ENCODE data around the gene ABHD2.

Gene ABHD2

DNA sequence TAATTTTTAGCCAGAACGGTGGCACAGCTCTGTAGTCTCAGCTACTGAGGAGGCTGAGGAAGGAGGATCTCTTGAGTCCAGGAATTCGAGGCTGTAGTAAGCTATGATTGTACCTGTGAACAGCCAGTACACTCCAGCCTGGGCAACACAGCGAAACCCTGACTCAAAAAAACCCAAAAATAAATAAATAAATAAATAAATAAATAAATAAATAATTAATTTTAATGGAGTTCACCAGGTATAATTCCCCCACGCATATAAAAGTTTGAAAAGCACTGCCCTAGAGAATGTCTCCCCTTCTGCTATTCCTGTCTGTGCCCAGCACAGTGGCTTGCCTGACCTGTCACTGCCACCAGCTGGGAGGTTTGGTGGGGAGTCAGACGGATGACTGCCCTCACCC lies 137.3 kb downstream of the ABHD2 start:
- Histone ChIP-seq H3K4me3 (ENCODE audit: low read length) (no peak overlapping the region), H3K9me2 (replicated peaks; ENCODE audit: insufficient read depth, low read length) (no peaks in the 10 kb centered on the region), H3K27me3 (replicated peaks; ENCODE audit: insufficient read depth, low read length) (no peaks in the 10 kb centered on the region)

DNA sequence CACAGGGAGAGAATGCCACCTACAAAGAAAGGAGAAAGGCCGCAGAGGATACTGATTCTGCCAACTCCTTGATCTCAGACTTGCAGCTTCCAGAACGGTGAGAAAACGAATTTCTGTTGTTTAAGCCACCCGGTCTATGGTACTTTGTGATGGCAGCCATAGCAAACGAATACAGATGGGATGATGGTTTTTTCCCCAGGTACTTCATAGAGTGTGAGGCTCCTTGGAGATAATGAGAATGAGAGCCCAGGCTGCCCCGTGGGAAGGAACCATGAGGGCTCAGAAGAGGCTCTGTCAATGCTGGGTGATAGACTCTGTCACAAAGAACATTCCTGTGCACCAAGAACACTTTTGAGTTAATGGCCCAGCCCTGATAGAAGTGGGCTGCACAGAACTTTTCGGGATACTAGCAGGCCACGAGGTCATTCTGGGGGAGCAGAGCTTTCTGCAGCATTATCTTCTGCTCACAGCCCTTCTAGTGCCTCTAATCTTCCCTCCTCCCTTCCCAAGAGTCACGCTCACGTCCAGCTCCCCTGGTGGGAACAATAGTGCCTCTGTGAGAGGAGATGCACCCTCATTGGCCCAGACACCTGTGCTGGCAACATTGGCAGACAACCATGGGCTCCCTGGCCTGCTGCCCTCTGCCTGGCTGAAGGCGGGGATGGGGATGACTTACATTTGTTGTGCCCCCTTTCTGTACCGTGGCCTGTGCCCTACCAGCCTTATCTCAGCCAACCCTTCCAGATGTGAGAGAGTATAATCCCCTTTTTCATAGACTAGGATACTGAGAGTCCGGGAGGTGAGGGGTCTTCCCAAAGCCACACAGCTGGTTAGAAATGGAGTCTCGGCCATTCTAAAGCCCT lies 138.3 kb downstream of the ABHD2 start:
- H3K36me3 ChIP-seq (replicated peaks; ENCODE audit: insufficient read depth, low read length): no peaks in the 10 kb centered on the region
- no peaks in the 10 kb centered on the region for H3F3A ChIP-seq (ENCODE audit: insufficient read depth, low read length)
- no peaks in the 10 kb centered on the region for H4K20me1 ChIP-seq (ENCODE audit: insufficient read depth, low read length)
- no peak for DNase-seq
- TF ChIP-seq, protein P1, sequence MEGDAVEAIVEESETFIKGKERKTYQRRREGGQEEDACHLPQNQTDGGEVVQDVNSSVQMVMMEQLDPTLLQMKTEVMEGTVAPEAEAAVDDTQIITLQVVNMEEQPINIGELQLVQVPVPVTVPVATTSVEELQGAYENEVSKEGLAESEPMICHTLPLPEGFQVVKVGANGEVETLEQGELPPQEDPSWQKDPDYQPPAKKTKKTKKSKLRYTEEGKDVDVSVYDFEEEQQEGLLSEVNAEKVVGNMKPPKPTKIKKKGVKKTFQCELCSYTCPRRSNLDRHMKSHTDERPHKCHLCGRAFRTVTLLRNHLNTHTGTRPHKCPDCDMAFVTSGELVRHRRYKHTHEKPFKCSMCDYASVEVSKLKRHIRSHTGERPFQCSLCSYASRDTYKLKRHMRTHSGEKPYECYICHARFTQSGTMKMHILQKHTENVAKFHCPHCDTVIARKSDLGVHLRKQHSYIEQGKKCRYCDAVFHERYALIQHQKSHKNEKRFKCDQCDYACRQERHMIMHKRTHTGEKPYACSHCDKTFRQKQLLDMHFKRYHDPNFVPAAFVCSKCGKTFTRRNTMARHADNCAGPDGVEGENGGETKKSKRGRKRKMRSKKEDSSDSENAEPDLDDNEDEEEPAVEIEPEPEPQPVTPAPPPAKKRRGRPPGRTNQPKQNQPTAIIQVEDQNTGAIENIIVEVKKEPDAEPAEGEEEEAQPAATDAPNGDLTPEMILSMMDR (IDR thresholded peaks at IDR 0.05; ENCODE audit: low read length): no peak
- TF ChIP-seq EZH2phosphoT487 (IDR thresholded peaks at IDR 0.05; ENCODE audit: low read length) (no peak), EZH2 (optimal IDR thresholded peaks at IDR 0.05; ENCODE audit: low read depth, low read length) (no peak)
- H3K4me3 ChIP-seq (ENCODE audit: low read length): no peak overlapping the region
- H3K4me1 ChIP-seq (ENCODE audit: low read length): no peaks in the 10 kb centered on the region
- no peak overlapping the region for H3K27ac ChIP-seq (ENCODE audit: low read length)
- no peaks in the 10 kb centered on the region for H3K9me3 ChIP-seq (replicated peaks; ENCODE audit: insufficient read depth, low read length)
- H3K9me2 ChIP-seq (replicated peaks; ENCODE audit: insufficient read depth, low read length): no peaks in the 10 kb centered on the region
- no peak overlapping the region for H3K4me2 ChIP-seq (ENCODE audit: low read depth, low read length)
- no peaks in the 10 kb centered on the region for H3K27me3 ChIP-seq (replicated peaks; ENCODE audit: insufficient read depth, low read length)
- no peak overlapping the region for H3K9ac ChIP-seq (ENCODE audit: low read length)
- H3K79me2 ChIP-seq (ENCODE audit: low read length): no peaks in the 10 kb centered on the region
- no peak overlapping the region for H2AFZ ChIP-seq (ENCODE audit: low read length)

More for the DNA sequence above, 137.3 kb downstream of the ABHD2 start:
- H3K9me3 ChIP-seq (replicated peaks; ENCODE audit: insufficient read depth, low read length): no peaks in the 10 kb centered on the region
- TF ChIP-seq, protein P1 (IDR thresholded peaks at IDR 0.05; ENCODE audit: low read length): no peak
- TF ChIP-seq EZH2 (optimal IDR thresholded peaks at IDR 0.05; ENCODE audit: low read depth, low read length): no peak
- TF ChIP-seq EZH2phosphoT487 (IDR thresholded peaks at IDR 0.05; ENCODE audit: low read length): no peak
- no peaks in the 10 kb centered on the region for H3K4me1 ChIP-seq (ENCODE audit: low read length)
- no peaks in the 10 kb centered on the region for H3K36me3 ChIP-seq (replicated peaks; ENCODE audit: insufficient read depth, low read length)
- no peaks in the 10 kb centered on the region for H3K79me2 ChIP-seq (ENCODE audit: low read length)
- no peaks in the 10 kb centered on the region for H4K20me1 ChIP-seq (ENCODE audit: insufficient read depth, low read length)
- no peak overlapping the region for H2AFZ ChIP-seq (ENCODE audit: low read length)
- no peak overlapping the region for H3K27ac ChIP-seq (ENCODE audit: low read length)
- H3K4me2 ChIP-seq (ENCODE audit: low read depth, low read length): no peak overlapping the region
- DNase-seq: no peak
- H3F3A ChIP-seq (ENCODE audit: insufficient read depth, low read length): no peaks in the 10 kb centered on the region
- H3K9ac ChIP-seq (ENCODE audit: low read length): no peak overlapping the region

DNA sequence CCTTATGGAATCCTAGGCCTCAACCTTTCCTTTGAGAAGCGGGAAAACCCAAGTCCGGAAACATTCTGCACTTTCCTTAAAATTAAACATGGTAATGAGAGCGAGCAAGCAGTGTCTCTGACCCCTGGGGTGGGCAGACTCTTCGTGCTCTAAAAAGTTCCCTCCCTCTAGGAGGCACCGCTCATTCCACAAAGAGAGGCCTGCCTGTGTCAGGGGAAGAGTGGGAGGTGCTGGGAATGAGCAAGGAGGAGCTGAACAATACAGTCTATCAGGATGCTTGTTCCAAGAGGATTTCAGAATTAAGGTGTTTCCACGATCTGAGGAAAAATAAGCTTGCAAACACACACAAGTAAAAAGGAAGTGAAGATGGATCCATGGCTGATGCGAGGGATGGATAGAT lies 139.2 kb downstream of the ABHD2 start:
- H4K20me1 ChIP-seq (ENCODE audit: insufficient read depth, low read length): no peaks in the 10 kb centered on the region
- H3K4me3 ChIP-seq (ENCODE audit: low read length): no peak overlapping the region
- H3K27ac ChIP-seq (ENCODE audit: low read length): no peak overlapping the region
- no peak overlapping the region for H2AFZ ChIP-seq (ENCODE audit: low read length)
- no peaks in the 10 kb centered on the region for H3K9me3 ChIP-seq (replicated peaks; ENCODE audit: insufficient read depth, low read length)
- no peak overlapping the region for H3K9ac ChIP-seq (ENCODE audit: low read length)
- no peaks in the 10 kb centered on the region for H3K36me3 ChIP-seq (replicated peaks; ENCODE audit: insufficient read depth, low read length)
- no peaks in the 10 kb centered on the region for H3K9me2 ChIP-seq (replicated peaks; ENCODE audit: insufficient read depth, low read length)
- no peaks in the 10 kb centered on the region for H3K4me1 ChIP-seq (ENCODE audit: low read length)
- H3F3A ChIP-seq (ENCODE audit: insufficient read depth, low read length): no peaks in the 10 kb centered on the region
- DNase-seq: no peak
- TF ChIP-seq, protein P1 (IDR thresholded peaks at IDR 0.05; ENCODE audit: low read length): no peak
- TF ChIP-seq EZH2phosphoT487 (IDR thresholded peaks at IDR 0.05; ENCODE audit: low read length): no peak
- no peak for TF ChIP-seq EZH2 (optimal IDR thresholded peaks at IDR 0.05; ENCODE audit: low read depth, low read length)
- no peak overlapping the region for H3K4me2 ChIP-seq (ENCODE audit: low read depth, low read length)
- H3K79me2 ChIP-seq (ENCODE audit: low read length): no peaks in the 10 kb centered on the region
- no peaks in the 10 kb centered on the region for H3K27me3 ChIP-seq (replicated peaks; ENCODE audit: insufficient read depth, low read length)

Data from MM.1S (cell line).